Skeletal muscle tissue (tissue), 4 donors: ENCODE results near the gene NCOA1. TPM values are rescaled to one million over a fixed set of nuclear protein-coding genes. Genes with fewer than 3 reads are reported as not detected.
"Not testable (repeated sequence)": the region's sequence is repeated elsewhere in the genome, so short reads cannot be mapped to it uniquely, and the experiment has no call there.

Experiments used
- H3K27ac ChIP-seq: one replicate; pipeline ENCODE4 v1.7.0; 2013; ENCODE audit warnings: mild to moderate bottlenecking, low read depth, low read length, inconsistent platforms
- H3K27me3 ChIP-seq, 3 donors: one replicate each; pipeline ENCODE4 v1.7.0; 2013; ENCODE audit warnings: low read length in 3 of 3; ENCODE audit not compliant: control insufficient read depth in 3 of 3, insufficient read depth in 3 of 3
- H3K36me3 ChIP-seq, 3 donors: one replicate each; pipeline ENCODE4 v1.7.0; 2013; ENCODE audit warnings: low read length in 3 of 3; ENCODE audit not compliant: control insufficient read depth in 3 of 3, insufficient read depth in 3 of 3
- H3K4me1 ChIP-seq, 3 donors: one replicate each; pipeline ENCODE4 v1.7.0; 2013; ENCODE audit warnings: low read length in 3 of 3, mild to moderate bottlenecking in 3 of 3; ENCODE audit not compliant: control insufficient read depth in 3 of 3, insufficient read depth in 3 of 3
- H3K4me3 ChIP-seq, 3 donors: one replicate each; pipeline ENCODE4 v1.7.0; 2013; ENCODE audit warnings: low read length in 3 of 3
- H3K9ac ChIP-seq, 3 donors: one replicate each; pipeline ENCODE4 v1.7.0; 2013; ENCODE audit warnings: low read length in 3 of 3, mild to moderate bottlenecking in 3 of 3, moderate library complexity in 2 of 3, low read depth in 1 of 3
- H3K9me3 ChIP-seq, 3 donors: one replicate each; pipeline ENCODE4 v1.7.0; 2013; ENCODE audit warnings: low read length in 3 of 3; ENCODE audit not compliant: control insufficient read depth in 3 of 3
- total RNA-seq: library from RNA; depleted of rRNA; stranded (reverse); fragments of >200 nt; gene quantifications from one replicate; pipeline ENCODE4 v1.2.3, GENCODE V29; 2014
- donor health status: Osteomylitis.

NCOA1 gene
- total RNA-seq, 1 donor from 2014 or later, result 150 TPM

- Histone ChIP-seq H3K27me3 (no peaks in the 10 kb centered on the region), H3K27ac (no peak overlapping the region), H3K9ac (no peak overlapping the region), H3K36me3 (no peaks in the 10 kb centered on the region), H3K9me3 (no peaks in the 10 kb centered on the region), H3K4me1 (peaks cover 0 to 4% (median 0%) of the 10 kb centered on the region in 3 donors), H3K4me3 (no peak overlapping the region)
Measured at GRCh38 chr2:24542269-24542872, 51.3 kb downstream of the NCOA1 start.

GRCh38 chr2:24543252-24543651 lies 52.2 kb downstream of the NCOA1 start:
- H3K4me1 ChIP-seq, result peaks cover 0 to 4% (median 0%) of the 10 kb centered on the region in 3 donors
- H3K27ac ChIP-seq, result no peak overlapping the region
- no peaks in the 10 kb centered on the region for H3K36me3 ChIP-seq
- H3K27me3 ChIP-seq, result no peaks in the 10 kb centered on the region
- no peaks in the 10 kb centered on the region for H3K9me3 ChIP-seq
- H3K9ac ChIP-seq, result no peak overlapping the region
- H3K4me3 ChIP-seq, result no peak overlapping the region

GRCh38 chr2:24544456-24545115 lies 53.5 kb downstream of the NCOA1 start:
- Histone ChIP-seq H3K27me3 (no peaks in the 10 kb centered on the region), H3K9me3 (no peaks in the 10 kb centered on the region), H3K4me3 (no peak overlapping the region), H3K4me1 (peaks cover 0 to 4% (median 0%) of the 10 kb centered on the region in 3 donors), H3K36me3 (no peaks in the 10 kb centered on the region), H3K9ac (no peak overlapping the region), H3K27ac (no peak overlapping the region)

GRCh38 chr2:24546669-24547068 lies 55.6 kb downstream of the NCOA1 start:
- Histone ChIP-seq H3K9ac (no peak overlapping the region), H3K27ac (no peak overlapping the region), H3K9me3 (no peaks in the 10 kb centered on the region), H3K36me3 (no peaks in the 10 kb centered on the region), H3K4me1 (no peaks in the 10 kb centered on the region), H3K4me3 (no peak overlapping the region), H3K27me3 (no peaks in the 10 kb centered on the region)

GRCh38 chr2:24548058-24548457 lies 57.0 kb downstream of the NCOA1 start:
- Histone ChIP-seq H3K4me3 (no peak overlapping the region), H3K9ac (no peak overlapping the region), H3K9me3 (no peaks in the 10 kb centered on the region), H3K27ac (no peak overlapping the region), H3K36me3 (no peaks in the 10 kb centered on the region), H3K4me1 (no peaks in the 10 kb centered on the region), H3K27me3 (no peaks in the 10 kb centered on the region)

- H3K4me3 ChIP-seq, H3K9ac ChIP-seq, H3K36me3 ChIP-seq, H3K27ac ChIP-seq, H3K4me1 ChIP-seq, H3K27me3 ChIP-seq, H3K9me3 ChIP-seq: not testable (repeated sequence)
Measured at GRCh38 chr2:24550301-24550700, 59.2 kb downstream of the NCOA1 start.

GRCh38 chr2:24551016-24551415 lies 60.0 kb downstream of the NCOA1 start:
- no peak overlapping the region for H3K9ac ChIP-seq
- H3K27ac ChIP-seq, result no peak overlapping the region
- no peaks in the 10 kb centered on the region for H3K4me1 ChIP-seq
- H3K27me3 ChIP-seq, result no peaks in the 10 kb centered on the region
- no peak overlapping the region for H3K4me3 ChIP-seq
- no peaks in the 10 kb centered on the region for H3K9me3 ChIP-seq
- peaks cover 0 to 3% (median 0%) of the 10 kb centered on the region in 3 donors for H3K36me3 ChIP-seq

GRCh38 chr2:24552836-24553235 lies 61.8 kb downstream of the NCOA1 start:
- no peak overlapping the region for H3K9ac ChIP-seq
- no peaks in the 10 kb centered on the region for H3K9me3 ChIP-seq
- H3K4me1 ChIP-seq, result no peaks in the 10 kb centered on the region
- no peaks in the 10 kb centered on the region for H3K27me3 ChIP-seq
- H3K36me3 ChIP-seq, result peaks cover 0 to 3% (median 0%) of the 10 kb centered on the region in 3 donors
- H3K4me3 ChIP-seq, result no peak overlapping the region
- H3K27ac ChIP-seq, result no peak overlapping the region

GRCh38 chr2:24558781-24559472 lies 67.9 kb downstream of the NCOA1 start:
- peaks cover 0 to 3% (median 0%) of the 10 kb centered on the region in 3 donors for H3K36me3 ChIP-seq
- H3K27ac ChIP-seq, result no peak overlapping the region
- no peaks in the 10 kb centered on the region for H3K27me3 ChIP-seq
- no peaks in the 10 kb centered on the region for H3K9me3 ChIP-seq
- H3K4me3 ChIP-seq, result no peak overlapping the region
- H3K4me1 ChIP-seq, result peaks cover 14 to 22% (median 19%) of the 10 kb centered on the region in 3 donors
- H3K9ac ChIP-seq, result no peak overlapping the region

GRCh38 chr2:24559473-24560113 lies 68.5 kb downstream of the NCOA1 start:
- H3K4me1 ChIP-seq, result peaks cover 14 to 22% (median 19%) of the 10 kb centered on the region in 3 donors
- no peak overlapping the region for H3K4me3 ChIP-seq
- H3K27me3 ChIP-seq, result no peaks in the 10 kb centered on the region
- H3K9ac ChIP-seq, result no peak overlapping the region
- H3K36me3 ChIP-seq, result peaks cover 0 to 1% (median 0%) of the 10 kb centered on the region in 3 donors
- no peak overlapping the region for H3K27ac ChIP-seq
- no peaks in the 10 kb centered on the region for H3K9me3 ChIP-seq
